Measurements from ENCODE around the gene DLGAP1. TPM values are rescaled to one million over a fixed set of nuclear protein-coding genes. Genes with fewer than 3 reads are reported as not detected.

The DLGAP1 gene
- total and polyA plus RNA-seq, 2 experiments from 2014 or later = 0.13 to 0.22 TPM

DNA sequence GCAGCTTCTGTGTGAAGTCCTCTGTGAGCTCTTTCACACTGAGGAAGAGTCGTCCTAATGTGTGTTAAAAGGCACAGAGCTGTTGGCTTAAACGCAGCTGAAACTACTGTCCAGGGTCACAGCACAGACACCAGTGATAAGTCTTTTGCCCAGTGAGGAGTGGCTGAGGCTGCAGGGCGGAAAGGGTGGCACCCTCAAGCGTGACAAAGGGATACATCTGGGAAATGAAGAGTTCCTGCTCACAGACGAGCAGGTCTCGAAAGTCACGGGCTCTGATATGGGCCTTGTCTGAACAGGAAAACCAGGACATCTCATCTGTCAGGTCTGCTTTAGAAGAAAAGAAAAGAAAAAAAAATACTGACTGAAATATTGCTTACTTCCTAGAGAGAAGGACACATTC is 968.6 kb downstream of the DLGAP1 start:
- in situ Hi-C loops (cut with MboI) = no loop called here
- Histone ChIP-seq H3K27me3 (replicated peaks; ENCODE audit: insufficient read depth) (no peaks in the 10 kb centered on the region; the same call in 1 of the 2 replicates), H3K9me3 (ENCODE audit: low read depth) (no peaks in the 10 kb centered on the region), H3K9me2 (ENCODE audit: insufficient read depth) (no peaks in the 10 kb centered on the region), H3F3A (ENCODE audit: insufficient read depth) (no peaks in the 10 kb centered on the region), H3K4me1 (ENCODE audit: insufficient read depth) (no peaks in the 10 kb centered on the region), H3K79me2 (ENCODE audit: insufficient read depth) (no peaks in the 10 kb centered on the region), H4K20me1 (ENCODE audit: insufficient read depth) (no peaks in the 10 kb centered on the region), H3K9ac (no peak overlapping the region), H3K4me2 (ENCODE audit: unreplicated experiment) (no peak overlapping the region), H2AFZ (no peak overlapping the region), H3K4me3 (no peak overlapping the region), H3K27ac (no peak overlapping the region), H3K36me3 (ENCODE audit: low read depth) (no peaks in the 10 kb centered on the region)
- no peak for TF ChIP-seq EZH2phosphoT487 (IDR thresholded peaks at IDR 0.05; ENCODE audit: insufficient read depth, low read depth)
- no peak for TF ChIP-seq EZH2 (IDR thresholded peaks at IDR 0.05; ENCODE audit: insufficient read depth, poor library complexity, severe bottlenecking)
- DNase-seq = no peak
- 75% methylated on average over 7 of the region's 7 CpGs for whole genome bisulfite sequencing, 2 experiments (ENCODE audit: low coverage in 1 of 2, low lambda C conversion rate in 2 of 2, missing lambda C conversion rate in 2 of 2)

DNA sequence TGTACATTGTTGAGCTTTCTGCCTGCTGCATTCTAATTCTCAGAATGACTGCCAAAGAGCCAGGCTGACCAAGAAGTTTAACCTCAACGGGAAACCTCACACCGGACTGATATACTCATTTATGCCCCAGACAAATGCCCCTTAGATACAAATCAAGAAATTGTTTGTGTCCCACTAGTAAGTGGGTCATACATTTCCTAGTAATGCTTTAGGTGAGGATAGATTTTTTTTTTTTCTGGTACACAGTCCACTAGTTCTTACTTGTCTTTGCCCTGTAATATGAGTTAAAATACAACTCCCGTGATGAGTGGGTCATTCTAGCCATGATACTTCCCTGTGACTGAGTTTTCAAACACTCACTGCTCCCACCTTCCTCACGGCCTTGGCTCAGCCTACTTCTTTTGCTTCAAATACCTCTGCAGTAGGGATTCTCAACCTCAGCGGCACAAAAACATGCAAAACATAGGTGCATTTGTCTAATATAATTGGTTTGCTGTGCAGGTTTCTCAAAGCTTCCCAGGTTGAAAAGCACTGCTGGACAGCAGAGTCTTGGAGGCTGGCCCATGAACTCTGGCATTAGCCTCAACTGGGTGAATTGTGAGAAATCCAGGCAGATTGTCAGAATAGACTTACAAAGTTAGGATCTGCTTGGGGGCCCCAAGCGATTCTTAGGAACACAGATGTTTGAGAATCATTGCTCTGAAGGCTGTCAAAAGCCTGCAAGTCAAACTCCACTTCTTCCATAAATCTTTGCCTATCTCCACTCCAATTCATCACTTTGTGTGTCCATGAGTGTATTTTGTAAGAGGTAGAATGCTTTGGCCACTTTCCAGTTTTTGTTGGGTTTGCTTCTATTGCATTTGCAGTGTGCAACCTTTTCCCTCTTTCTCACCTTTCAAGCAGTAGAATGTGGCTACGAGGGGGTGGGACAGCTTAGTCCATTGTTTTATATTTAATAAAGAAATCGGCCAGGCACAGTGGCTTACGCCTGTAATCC is 969.7 kb downstream of the DLGAP1 start:
- no peak for DNase-seq
- no peaks in the 10 kb centered on the region for H3F3A ChIP-seq (ENCODE audit: insufficient read depth)
- H3K4me2 ChIP-seq (ENCODE audit: unreplicated experiment) = no peak overlapping the region
- H2AFZ ChIP-seq = no peak overlapping the region
- 88% methylated on average over 9 of the region's 9 CpGs for WGBS, 2 experiments (ENCODE audit: low coverage in 1 of 2, low lambda C conversion rate in 2 of 2, missing lambda C conversion rate in 2 of 2)
- no peaks in the 10 kb centered on the region for H3K79me2 ChIP-seq (ENCODE audit: insufficient read depth)
- H3K4me1 ChIP-seq (ENCODE audit: insufficient read depth) = no peaks in the 10 kb centered on the region
- H3K9me2 ChIP-seq (ENCODE audit: insufficient read depth) = no peaks in the 10 kb centered on the region
- no peak overlapping the region for H3K27ac ChIP-seq
- no peak overlapping the region for H3K9ac ChIP-seq
- H4K20me1 ChIP-seq (ENCODE audit: insufficient read depth) = no peaks in the 10 kb centered on the region
- TF ChIP-seq EZH2 (IDR thresholded peaks at IDR 0.05; ENCODE audit: insufficient read depth, poor library complexity, severe bottlenecking) (no peak), EZH2phosphoT487 (IDR thresholded peaks at IDR 0.05; ENCODE audit: insufficient read depth, low read depth) (no peak)
- H3K27me3 ChIP-seq (replicated peaks; ENCODE audit: insufficient read depth) = no peaks in the 10 kb centered on the region; the same call in 1 of the 2 replicates
- in situ Hi-C loops (cut with MboI) = no loop called here
- no peaks in the 10 kb centered on the region for H3K36me3 ChIP-seq (ENCODE audit: low read depth)
- H3K4me3 ChIP-seq = no peak overlapping the region
- no peaks in the 10 kb centered on the region for H3K9me3 ChIP-seq (ENCODE audit: low read depth)

DNA sequence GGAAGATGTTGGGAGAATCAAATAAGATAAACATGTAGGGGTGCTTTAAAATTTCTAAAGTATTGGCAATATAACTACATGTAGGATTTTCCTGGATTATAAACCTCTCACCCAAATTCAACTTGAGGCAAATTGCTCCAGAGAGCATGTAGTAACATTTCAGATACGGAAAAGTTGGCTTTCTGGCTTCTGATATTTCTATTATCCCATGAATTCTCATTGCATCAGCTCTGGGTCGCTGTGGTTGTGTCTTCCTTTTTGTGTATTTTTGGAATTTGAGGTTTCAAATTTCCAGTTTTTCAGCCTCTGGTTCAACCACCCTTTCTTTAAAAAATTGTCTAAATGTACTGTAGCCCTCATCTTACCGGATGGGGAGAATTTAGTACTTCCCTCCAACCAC is 972.8 kb downstream of the DLGAP1 start:
- H4K20me1 ChIP-seq (ENCODE audit: insufficient read depth) = no peaks in the 10 kb centered on the region
- no peaks in the 10 kb centered on the region for H3K79me2 ChIP-seq (ENCODE audit: insufficient read depth)
- H3K27ac ChIP-seq = no peak overlapping the region
- TF ChIP-seq EZH2phosphoT487 (IDR thresholded peaks at IDR 0.05; ENCODE audit: insufficient read depth, low read depth) = no peak
- no peak for TF ChIP-seq EZH2 (IDR thresholded peaks at IDR 0.05; ENCODE audit: insufficient read depth, poor library complexity, severe bottlenecking)
- DNase-seq = no peak
- in situ Hi-C loops (cut with MboI) = no loop called here
- no peaks in the 10 kb centered on the region for H3K9me2 ChIP-seq (ENCODE audit: insufficient read depth)
- H3K4me1 ChIP-seq (ENCODE audit: insufficient read depth) = no peaks in the 10 kb centered on the region
- H3K9ac ChIP-seq = no peak overlapping the region
- no peaks in the 10 kb centered on the region; the same call in 1 of the 2 replicates for H3K27me3 ChIP-seq (replicated peaks; ENCODE audit: insufficient read depth)
- no peak overlapping the region for H3K4me2 ChIP-seq (ENCODE audit: unreplicated experiment)
- 79 to 84% methylated on average over 3 of the region's 3 CpGs for WGBS, 2 experiments (ENCODE audit: low coverage in 1 of 2, low lambda C conversion rate in 2 of 2, missing lambda C conversion rate in 2 of 2)
- H3K9me3 ChIP-seq (ENCODE audit: low read depth) = no peaks in the 10 kb centered on the region
- H3K4me3 ChIP-seq = no peak overlapping the region
- no peak overlapping the region for H2AFZ ChIP-seq
- H3F3A ChIP-seq (ENCODE audit: insufficient read depth) = no peaks in the 10 kb centered on the region
- no peaks in the 10 kb centered on the region for H3K36me3 ChIP-seq (ENCODE audit: low read depth)

DNA sequence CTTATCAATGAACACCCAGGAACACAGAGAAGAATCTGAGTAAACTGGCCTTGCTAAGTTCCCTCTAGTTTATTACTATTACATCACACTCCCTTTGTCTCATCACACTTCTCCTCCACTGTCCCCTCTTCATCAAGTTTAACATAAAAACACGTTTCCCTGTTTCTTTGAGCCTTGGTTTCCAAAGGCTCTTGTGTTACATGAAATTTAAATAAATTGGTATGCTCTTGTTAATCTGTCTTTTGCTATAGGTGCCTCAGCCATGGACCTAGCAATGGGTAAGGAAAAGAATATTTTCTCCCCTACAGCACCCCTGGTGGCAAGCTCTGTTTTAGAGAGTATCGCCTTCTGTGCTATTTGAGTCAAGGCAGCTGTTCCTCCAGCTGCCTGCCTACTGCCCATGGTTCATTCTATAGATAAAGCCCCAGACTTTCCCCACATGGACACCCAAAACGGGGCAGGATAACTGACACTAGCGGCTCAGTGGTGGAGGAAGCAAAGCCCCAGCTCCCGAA is 973.4 kb downstream of the DLGAP1 start:
- no peaks in the 10 kb centered on the region for H3K9me2 ChIP-seq (ENCODE audit: insufficient read depth)
- H3K9ac ChIP-seq = no peak overlapping the region
- H2AFZ ChIP-seq = no peak overlapping the region
- no peaks in the 10 kb centered on the region for H3K79me2 ChIP-seq (ENCODE audit: insufficient read depth)
- in situ Hi-C loops (cut with MboI) = no loop called here
- H3K27ac ChIP-seq = no peak overlapping the region
- no peak overlapping the region for H3K4me2 ChIP-seq (ENCODE audit: unreplicated experiment)
- TF ChIP-seq EZH2phosphoT487 (IDR thresholded peaks at IDR 0.05; ENCODE audit: insufficient read depth, low read depth) = no peak
- TF ChIP-seq EZH2 (IDR thresholded peaks at IDR 0.05; ENCODE audit: insufficient read depth, poor library complexity, severe bottlenecking) = no peak
- H4K20me1 ChIP-seq (ENCODE audit: insufficient read depth) = no peaks in the 10 kb centered on the region
- no peaks in the 10 kb centered on the region for H3K9me3 ChIP-seq (ENCODE audit: low read depth)
- H3F3A ChIP-seq (ENCODE audit: insufficient read depth) = no peaks in the 10 kb centered on the region
- H3K4me1 ChIP-seq (ENCODE audit: insufficient read depth) = no peaks in the 10 kb centered on the region
- DNase-seq = peak; percentile 46
- WGBS, 2 experiments (ENCODE audit: low coverage in 1 of 2, low lambda C conversion rate in 2 of 2, missing lambda C conversion rate in 2 of 2) = 50 to 52% methylated on average over 5 of the region's 5 CpGs
- no peak overlapping the region for H3K4me3 ChIP-seq
- no peaks in the 10 kb centered on the region for H3K36me3 ChIP-seq (ENCODE audit: low read depth)
- H3K27me3 ChIP-seq (replicated peaks; ENCODE audit: insufficient read depth) = no peaks in the 10 kb centered on the region; the same call in 1 of the 2 replicates
